Heart left ventricle (tissue), 16 donors: ENCODE results near the gene SET. TPM values are rescaled to one million over a fixed set of nuclear protein-coding genes. Genes with fewer than 3 reads are reported as not detected.

ENCODE experiments used
- ATAC-seq, 4 donors: fragments of 200-7000 bp; cut with Tn5 transposase; one replicate each; pipeline ENCODE4 v1.9.1; 2020 to 2022; ENCODE audit warnings: moderate library complexity in 4 of 4, mild to moderate bottlenecking in 3 of 4, moderate number of reproducible peaks in 1 of 4
- DNase-seq, 5 donors: peaks; one replicate each; pipeline ENCODE4 v3.0.0-alpha.2; 2020
- H3K27ac ChIP-seq, 12 donors: fragments of 200-600 bp; sonication (generic) in 4 of 12; one replicate each; pipeline versions ENCODE4 v1.5.0 to v1.8.0; 2016 to 2022; ENCODE audit warnings: mild to moderate bottlenecking in 2 of 12
- H3K27me3 ChIP-seq, 9 donors: fragments of 200-600 bp; sonication (generic) in 2 of 9; one replicate each; pipeline versions ENCODE4 v1.5.1 to v1.8.0; 2016 to 2022; ENCODE audit warnings: mild to moderate bottlenecking in 3 of 9
- H3K36me3 ChIP-seq, 9 donors: fragments of 200-600 bp; sonication (generic) in 2 of 9; one replicate each; pipeline versions ENCODE4 v1.5.0 to v1.8.0; 2018 to 2022; ENCODE audit warnings: mild to moderate bottlenecking in 2 of 9
- H3K4me1 ChIP-seq, 12 donors: fragments of 200-600 bp; sonication (generic) in 4 of 12; one replicate each; pipeline versions ENCODE4 v1.5.0 to v1.8.0; 2016 to 2022; ENCODE audit warnings: mild to moderate bottlenecking in 3 of 12
- H3K4me3 ChIP-seq, 12 donors: fragments of 200-600 bp; sonication (generic) in 4 of 12; one replicate each; pipeline versions ENCODE4 v1.5.0 to v1.8.0; 2017 to 2022; ENCODE audit warnings: mild to moderate bottlenecking in 9 of 12, moderate library complexity in 4 of 12
- H3K9me3 ChIP-seq, 12 donors: fragments of 200-600 bp; sonication (generic) in 4 of 12; one replicate each; pipeline versions ENCODE4 v1.5.0 to v1.8.0; 2016 to 2022; ENCODE audit warnings: mild to moderate bottlenecking in 1 of 12
- CTCF ChIP-seq, 12 donors: fragments of 200-600 bp; sonication (generic) in 4 of 12; IDR thresholded peaks; one replicate each; pipeline versions ENCODE4 v1.5.0 to v1.8.0; 2018 to 2022; ENCODE audit warnings: antibody characterized with exemption in 12 of 12, mild to moderate bottlenecking in 5 of 12
- POLR2A ChIP-seq, 2 donors: fragments of 450-650 bp; IDR thresholded peaks; one replicate each; pipeline ENCODE4 v1.6.1; 2017; ENCODE audit warnings: antibody characterized with exemption in 2 of 2, mild to moderate bottlenecking in 2 of 2, moderate library complexity in 2 of 2
- WGBS, 4 donors: extraction: QIAGEN DNeasy Blood & Tissue Kit in 2 of 4; methylation state at CpG; one replicate each; pipeline versions ENCODE4 v1.1.5 to v1.1.7; 2013 to 2018; 5-methylcytosine and 5-hydroxymethylcytosine counted together
- intact Hi-C, 10 donors: fragments of 100-400 bp; cut with DNase I; formaldehyde crosslinking; loops; one replicate each; pipeline versions ENCODE4 v1.11.1 to v1.14.2; 2022
- polyA plus RNA-seq, 2 donors: library from polyadenylated mRNA; stranded (reverse); fragments of 200-250 nt; gene quantifications; one replicate each; pipeline ENCODE4 v1.2.3, GENCODE V29; 2013
- total RNA-seq, 9 donors: library from RNA; depleted of rRNA in 2 of 9; stranded (reverse); fragments of >200 nt in 2 of 9; fragmentation: NEBNext Ultra II Directional in 3 of 9; extraction: Animal tissue kit (Norgen Biotek cat#: 25700) in 3 of 9; gene quantifications; one replicate each; pipeline versions ENCODE4 v1.1.0 to v1.2.4, GENCODE V29; 2016 to 2023
- donor health status: ischemic (EF 13 %, LVEDD 7.1; RV severe dilation, severe dysfunction).
- donor health status: healthy with polysubstance abuse.
- donor health status: DM: no; HTN: yes; CAD: no.
- donor health status: DM: no; HTN: no; CAD: no.
- donor health status: ischemic (EF 25% LVEDD 6.9; RV normal size, moderate dysfunction).
- donor health status: ischemic (EF 25% LVEDD 5.7; RV mildly dilated, moderate dysfunction).
- donor health status: healthy.
- donor health status: DM: yes; HTN: yes; CAD: no.
- donor health status: ischemic (EF 35%, LVEDD 5.7; RV mildly dilated, moderate dysfunction).
- donor health status: nonischemic (EF 11% LVEDD 7.7; RV severe dilation, severe dysfunction).
- donor health status: DM: yes; HTN: yes; CAD: no.
- donor health status: PGD.
- donor health status: ischemic (EF 29% LVEDD 5.4; RV normal size, mild dysfunction).
- donor health status: nonischemic (EF 23%, LVEDD 6.1; RV moderate dilation, normal function).

Gene SET
- total and polyA plus RNA-seq, 11 donors, result 67.6 to 240 (median 203) TPM

- peak within 1 kb of the TSS; percentile 61 to 97 (median 78) for H3K4me3 ChIP-seq
- TF ChIP-seq POLR2A (IDR thresholded peaks at IDR 0.05) (peak in 1 of 2 donors; percentile 52), CTCF (IDR thresholded peaks at IDR 0.05) (peak; percentile 82 to 96 (median 90))
- peaks cover 0 to 5% (median 0%) of the 10 kb centered on the region in 9 donors for H3K36me3 ChIP-seq
- peaks cover 0 to 28% (median 6%) of the 10 kb centered on the region in 12 donors for H3K4me1 ChIP-seq
- ATAC-seq (peak; percentile 43 to 85 (median 74)), DNase-seq (peak; percentile 87 to 94 (median 90))
- no peaks in the 10 kb centered on the region for H3K9me3 ChIP-seq
- intact Hi-C loops, result loop anchor here in 2 of 10 donors (1.0 to 5.0 kb wide), 3 partner anchors 70 to 85 kb away; partner anchors contain the start of genes TBC1D13 (in 2 of the 2) and ZER1 (in 1 of the 2)
- no peaks in the 10 kb centered on the region for H3K27me3 ChIP-seq
- 0 to 1% (median 0%) methylated on average over 21 to 65 of the region's 65 CpGs for WGBS, 4 donors
- H3K27ac ChIP-seq, result peak within 1 kb of the TSS; percentile 80 to 96 (median 91)
Measured at GRCh38 chr9:128702445-128702948, 13.5 kb downstream of the SET start, which contains the start of gene PKN3. Gene PKN3, plus strand, starts transcription at chr9:128702503. Its CDS starts 413 bp downstream, at chr9:128702916.

GRCh38 chr9:128702949-128703615 lies 14.1 kb downstream of the SET start:
- whole genome bisulfite sequencing, 4 donors, result 6 to 32% (median 9%) methylated on average over 9 to 55 of the region's 55 CpGs
- peak overlapping the region; percentile 80 to 96 (median 91) for H3K27ac ChIP-seq
- TF ChIP-seq CTCF (IDR thresholded peaks at IDR 0.05), result no peak
- TF ChIP-seq POLR2A (IDR thresholded peaks at IDR 0.05), result no peak
- H3K36me3 ChIP-seq, result peaks cover 0 to 7% (median 0%) of the 10 kb centered on the region in 9 donors
- H3K27me3 ChIP-seq, result no peaks in the 10 kb centered on the region
- DNase-seq, result peak in 3 of 5 donors; percentile 51 to 76 (median 73)
- peak overlapping the region; percentile 61 to 97 (median 78) for H3K4me3 ChIP-seq
- intact Hi-C loops, result loop anchor here in 2 of 10 donors (1.0 to 5.0 kb wide), 3 partner anchors 69 to 84 kb away; partner anchors contain the start of genes TBC1D13 (in 2 of the 2) and ZER1 (in 1 of the 2)
- ATAC-seq, result peak; percentile 17 to 55 (median 38)
- no peaks in the 10 kb centered on the region for H3K9me3 ChIP-seq
- H3K4me1 ChIP-seq, result peaks cover 0 to 28% (median 6%) of the 10 kb centered on the region in 12 donors

GRCh38 chr9:128703616-128704355 lies 14.8 kb downstream of the SET start:
- WGBS, 4 donors, result 60 to 68% (median 67%) methylated on average over 27 to 31 of the region's 31 CpGs
- DNase-seq (peak; percentile 73 to 83 (median 80)), ATAC-seq (peak; percentile 51 to 90 (median 66))
- Histone ChIP-seq H3K27me3 (no peaks in the 10 kb centered on the region), H3K27ac (peak overlapping the region; percentile 80 to 96 (median 91)), H3K9me3 (no peaks in the 10 kb centered on the region), H3K36me3 (peaks cover 0 to 7% (median 0%) of the 10 kb centered on the region in 9 donors), H3K4me3 (peak overlapping the region in 11 of 12 donors; percentile 61 to 97 (median 78)), H3K4me1 (peaks cover 0 to 28% (median 6%) of the 10 kb centered on the region in 12 donors)
- intact Hi-C loops, result loop anchor here in 3 of 10 donors (2.0 to 5.0 kb wide), 4 partner anchors 19 to 84 kb away; partner anchors contain the start of genes TBC1D13 (in 1 of the 3), ZDHHC12 (in 1 of the 3) and ZER1 (in 1 of the 3)
- TF ChIP-seq POLR2A (IDR thresholded peaks at IDR 0.05), result peak in 1 of 2 donors; percentile 38
- no peak for TF ChIP-seq CTCF (IDR thresholded peaks at IDR 0.05)
